Stimulated activated CD4-positive, alpha-beta T cell treated with anti-CD3 and anti-CD28 coated beads, Interleukin-4, amount 100 ng/mL, for 1 hour (primary cell): ENCODE data around the gene KRT84.

Source experiments
- DNase-seq: peaks from one replicate; pipeline ENCODE4 v3.0.0-alpha.2; 2020

The KRT84 gene

GRCh38 chr12:52385226-52385702 is at the start of gene KRT84:
Gene KRT84, minus strand, starts transcription at chr12:52385652. Its CDS starts 67 bp downstream, at chr12:52385585.
- no peak for DNase-seq

DNA sequence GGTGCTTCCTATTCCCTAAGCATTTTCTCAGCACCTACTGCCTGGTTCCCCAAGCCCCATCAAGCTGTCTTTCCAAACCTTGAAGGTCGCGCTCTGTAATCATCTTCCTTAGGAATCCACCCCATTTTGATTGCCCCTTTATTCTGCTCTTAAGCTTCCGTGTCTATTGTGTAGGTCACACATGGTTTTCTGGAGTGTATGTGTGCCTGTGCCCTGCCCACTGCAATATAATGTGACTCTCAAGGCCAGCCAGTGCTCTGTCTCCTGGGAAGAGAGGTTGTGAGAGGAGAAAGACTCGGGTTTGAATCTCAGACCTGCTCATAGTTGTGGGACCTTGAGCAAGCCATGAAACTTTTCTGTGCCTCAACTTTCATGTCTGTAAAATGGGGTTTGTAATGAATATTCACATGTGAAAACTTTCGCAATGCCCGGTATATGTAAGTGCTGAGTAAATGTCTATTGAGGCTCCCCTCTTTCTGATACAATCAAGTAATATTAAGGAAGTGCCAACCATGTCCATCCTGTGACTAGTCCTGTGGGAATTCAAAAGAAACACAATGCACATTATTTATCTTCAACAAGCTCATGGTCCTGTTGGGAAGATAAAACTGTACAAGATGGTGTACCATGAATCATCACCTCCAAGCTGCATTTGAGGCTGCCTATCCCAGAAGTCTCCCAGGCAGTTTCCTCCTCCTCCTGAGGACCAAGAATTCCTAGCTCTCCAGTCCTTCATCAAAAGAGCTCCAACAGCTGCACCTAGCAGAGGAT is 49.5 kb upstream of the KRT84 start:
- no peak for DNase-seq

GRCh38 chr12:52434081-52434733 is 48.8 kb upstream of the KRT84 start, which contains the start of gene KRT75:
Gene KRT75, minus strand, starts transcription at chr12:52434371. Its CDS starts 67 bp downstream, at chr12:52434304.
- no peak for DNase-seq

DNA sequence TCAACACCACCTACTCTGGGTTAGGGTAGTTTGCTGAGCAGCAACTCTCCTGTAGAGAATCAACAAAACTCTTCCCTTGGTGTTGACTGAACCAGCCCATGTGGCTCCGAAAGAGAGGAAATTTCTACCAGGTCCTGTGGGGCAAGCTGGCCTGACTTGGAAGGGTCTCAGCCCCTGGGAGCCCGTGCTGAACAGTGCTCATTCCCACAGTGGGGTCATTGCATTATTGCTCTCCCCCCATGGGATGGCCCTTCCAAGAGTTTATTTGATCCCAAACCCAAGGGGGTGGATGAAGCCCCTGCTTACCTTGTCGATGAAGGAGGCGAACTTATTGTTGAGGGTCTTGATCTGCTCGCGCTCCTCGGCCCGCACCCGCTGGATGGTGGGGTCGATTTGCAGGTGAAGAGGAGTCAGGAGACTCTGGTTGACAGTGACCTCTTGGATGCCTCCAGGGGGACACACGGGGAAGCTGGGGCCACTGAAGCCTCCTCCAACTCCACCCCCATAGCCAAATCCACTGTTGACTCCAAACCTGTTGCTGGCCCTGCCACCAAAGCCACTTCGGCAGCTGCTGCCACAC is 48.1 kb upstream of the KRT84 start:
- no peak for DNase-seq

DNA sequence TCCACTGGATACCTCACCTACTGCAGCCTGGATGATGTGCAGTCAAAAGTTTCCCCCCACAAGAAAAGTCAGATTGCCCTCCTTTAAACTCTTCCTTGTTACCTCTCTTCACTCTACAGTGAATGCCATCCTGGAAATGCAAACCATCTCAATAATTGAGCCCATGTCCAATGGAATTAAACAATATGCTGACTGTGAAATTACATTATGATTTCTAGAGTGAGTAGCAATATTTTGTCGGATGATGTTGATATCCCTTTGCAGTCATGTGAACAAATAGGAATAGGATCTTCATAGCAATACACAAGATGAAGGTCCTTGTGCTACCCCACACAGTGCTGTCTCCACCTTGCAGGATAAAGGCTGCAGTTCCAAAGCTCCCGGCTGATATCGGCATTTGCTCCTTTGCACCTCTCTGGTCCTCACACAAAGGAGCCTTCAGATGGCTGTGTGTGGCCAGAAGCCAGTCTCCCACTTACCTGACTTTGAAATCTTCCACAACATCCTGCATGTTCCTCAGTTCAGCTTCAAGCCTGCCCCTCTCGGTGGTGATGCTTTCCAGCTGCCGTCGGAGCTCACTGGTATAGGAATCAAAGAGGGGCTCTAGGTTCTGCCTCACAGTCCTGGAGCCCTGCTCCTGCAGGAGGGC is 47.2 kb upstream of the KRT84 start:
- DNase-seq, result no peak

DNA sequence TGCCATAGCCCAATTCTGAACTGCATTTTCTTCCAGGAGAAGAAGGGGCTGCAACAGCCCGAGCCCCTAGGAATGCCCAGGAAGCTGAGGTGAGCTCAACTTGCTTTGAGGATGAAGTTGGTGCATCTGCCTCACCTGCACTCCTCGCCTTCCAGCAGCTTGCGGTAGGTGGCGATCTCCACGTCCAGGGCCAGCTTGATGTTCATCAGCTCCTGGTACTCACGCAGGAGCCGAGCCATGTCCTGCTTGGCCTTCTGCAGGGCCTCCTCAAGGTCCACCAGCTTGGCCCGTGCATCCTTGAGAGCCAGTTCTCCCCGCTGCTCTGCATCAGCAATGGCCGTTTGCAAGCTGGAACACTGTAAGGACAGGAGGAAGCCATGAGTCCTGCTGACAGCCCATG is 42.7 kb upstream of the KRT84 start:
- DNase-seq, result no peak

GRCh38 chr12:52427083-52427482 is 41.6 kb upstream of the KRT84 start:
- DNase-seq, result no peak

DNA sequence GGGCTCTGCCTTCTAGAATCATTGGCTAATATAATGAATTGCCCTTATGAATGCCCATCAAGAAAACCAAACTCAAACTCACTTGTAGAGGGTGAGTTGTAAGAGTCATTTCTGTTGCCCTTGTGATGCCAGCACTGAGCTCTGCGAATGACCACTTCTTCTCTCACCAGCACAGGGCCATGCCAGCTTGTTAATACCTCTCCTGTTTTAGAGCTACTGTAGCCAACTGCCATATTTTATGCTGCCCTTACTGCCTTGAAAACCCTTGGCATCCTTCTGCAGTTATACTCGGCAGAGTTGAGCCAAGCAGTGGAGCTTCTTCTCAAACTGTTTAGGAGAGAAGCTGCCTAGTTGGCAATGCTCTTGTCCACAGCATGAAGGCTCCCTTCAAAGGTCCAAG is 40.6 kb upstream of the KRT84 start:
- DNase-seq, result no peak

DNA sequence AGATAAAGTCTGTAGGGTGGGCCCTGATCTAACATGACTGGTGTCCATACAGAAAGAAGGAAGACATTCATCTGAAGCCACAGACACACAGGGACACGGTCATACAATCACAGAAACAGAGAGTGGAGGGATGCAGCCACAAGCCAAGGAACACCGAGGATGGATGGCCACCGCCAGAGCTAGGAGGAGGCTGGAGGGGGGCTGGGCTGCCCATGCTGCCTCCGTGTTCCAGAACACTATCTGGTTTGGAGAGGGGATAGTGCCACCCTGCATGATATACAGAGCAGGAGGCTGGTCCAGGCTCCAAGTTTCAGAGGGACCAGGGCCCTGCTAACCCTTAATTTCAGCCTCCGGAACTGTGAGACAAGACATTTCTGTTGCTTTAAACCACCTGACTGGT is 40.0 kb upstream of the KRT84 start:
- DNase-seq, result no peak

DNA sequence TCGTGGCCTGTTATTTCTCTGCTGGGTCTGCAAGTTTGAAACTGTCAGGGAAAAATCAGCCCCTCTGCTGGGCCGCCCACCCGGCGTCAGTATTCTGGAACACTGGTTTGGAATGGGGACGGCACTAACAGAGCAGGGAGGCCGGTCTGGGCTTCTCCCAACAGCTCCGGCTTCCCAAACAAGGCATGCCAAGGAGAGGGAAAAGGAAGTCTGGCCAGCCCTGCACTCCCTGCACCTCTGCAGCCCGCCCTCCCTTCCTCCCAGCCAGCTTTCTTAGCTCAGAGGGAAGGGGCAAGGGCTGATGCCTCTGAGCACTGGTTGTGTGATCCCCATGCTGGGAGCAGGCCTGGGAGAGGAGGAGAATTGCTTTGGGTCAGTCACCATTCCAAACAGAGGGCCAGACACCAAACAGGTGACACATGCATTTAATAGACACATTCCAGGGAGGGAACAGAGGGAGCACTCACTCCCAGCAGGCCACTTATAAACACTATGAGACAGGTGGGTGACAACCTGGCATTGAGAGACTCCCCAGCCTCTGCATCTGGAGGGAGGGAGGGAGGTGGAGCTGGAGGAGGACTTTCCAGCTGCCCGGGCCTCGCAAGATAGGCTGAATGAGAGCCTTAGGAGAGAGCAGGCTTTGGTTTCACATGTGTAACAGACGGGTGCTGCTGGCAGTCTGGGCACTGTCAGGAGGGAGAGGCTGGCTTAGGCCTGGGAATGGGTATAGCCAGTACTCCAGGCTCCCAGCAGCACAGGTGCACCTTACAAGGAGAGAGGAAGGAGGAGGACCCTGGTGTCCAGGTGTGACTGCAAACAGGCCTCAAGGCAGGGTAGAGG is 38.4 kb upstream of the KRT84 start:
- no peak for DNase-seq

- DNase-seq, result no peak
These were observed 37.6 kb upstream of the KRT84 start for GRCh38 chr12:52423035-52423434.

DNA sequence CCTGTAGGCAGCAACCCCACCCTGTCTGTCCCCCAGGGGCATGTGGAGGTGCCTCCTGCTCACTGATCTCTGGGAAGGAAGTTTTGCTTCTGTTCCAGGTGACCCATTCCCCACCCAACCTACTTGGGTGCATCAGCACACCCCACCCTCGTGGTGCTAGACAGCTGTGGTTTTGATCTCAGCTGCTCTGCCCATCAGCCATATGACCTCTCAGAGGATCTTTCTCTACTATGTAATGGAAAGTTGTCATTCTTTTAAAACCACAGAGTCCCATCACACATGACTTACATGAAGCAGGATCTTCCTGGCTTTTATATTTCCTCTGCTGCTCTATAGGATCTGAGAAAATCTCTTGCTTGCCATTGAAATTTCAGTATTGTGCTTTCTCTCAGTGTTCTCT is 34.2 kb upstream of the KRT84 start:
- DNase-seq, result no peak

DNA sequence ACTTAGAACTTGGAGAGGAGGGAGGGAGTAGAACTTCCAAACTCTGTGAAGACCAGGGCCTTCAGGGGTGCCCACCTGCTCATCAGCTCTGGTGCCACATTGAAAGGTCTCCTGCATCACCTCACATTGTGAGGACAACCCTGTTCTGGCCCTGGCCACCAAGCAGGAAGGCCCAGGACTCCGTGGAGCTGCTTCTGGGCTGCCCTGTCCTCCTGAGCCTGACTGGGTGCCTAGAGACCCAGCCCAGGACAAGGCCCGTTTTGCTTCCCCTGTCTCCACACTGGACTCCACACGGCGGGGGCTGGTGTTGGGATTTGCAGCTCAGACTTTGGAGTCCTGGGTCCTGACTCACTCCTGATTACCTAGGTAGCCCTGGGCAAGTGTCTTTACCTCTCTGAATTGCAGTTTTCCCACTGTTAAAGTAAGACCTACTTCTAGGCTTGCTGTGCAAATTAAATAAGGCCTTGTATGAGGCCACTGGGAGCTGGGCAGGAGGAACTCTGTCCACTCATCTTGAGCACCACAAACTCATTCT is 33.2 kb upstream of the KRT84 start:
- DNase-seq, result no peak

DNA sequence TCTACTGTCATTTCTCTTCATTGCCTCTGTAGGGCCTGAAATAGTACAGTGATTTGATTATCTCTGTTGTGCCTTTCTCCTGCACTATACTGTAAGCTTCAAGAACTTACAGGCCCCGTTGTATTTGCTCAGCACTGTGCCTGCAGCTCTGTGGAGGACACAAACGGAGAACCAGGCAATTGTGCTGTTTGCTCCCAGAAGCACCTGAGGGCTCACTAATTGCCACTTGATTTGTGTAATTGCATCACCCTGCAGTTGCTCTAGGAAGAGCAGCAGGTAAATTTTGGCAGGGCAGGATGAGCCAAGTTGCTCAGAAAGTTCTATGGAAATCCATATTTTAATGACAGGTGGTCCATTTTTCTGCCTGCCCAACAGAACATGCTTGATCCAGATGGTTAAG is 32.3 kb upstream of the KRT84 start:
- DNase-seq, result no peak

DNA sequence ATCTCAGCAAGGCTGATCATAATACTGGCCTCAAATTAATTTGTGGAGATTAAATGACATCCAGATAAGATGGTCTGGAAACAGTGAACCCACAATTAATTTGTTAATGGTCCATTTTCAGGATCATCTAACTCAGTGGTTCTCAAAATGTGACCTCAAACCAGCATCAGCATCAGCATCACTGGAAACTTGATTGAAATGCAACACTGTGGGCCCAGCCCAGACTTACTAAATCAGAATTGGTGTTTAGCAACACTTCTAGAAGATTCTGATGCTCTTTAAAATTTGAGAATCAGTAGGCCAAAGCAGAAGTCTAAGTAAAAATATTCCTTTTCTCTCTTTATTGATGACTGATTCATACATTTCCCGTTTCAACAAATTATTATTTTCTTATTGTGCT is 31.3 kb upstream of the KRT84 start:
- no peak for DNase-seq

- no peak for DNase-seq
These were observed 30.7 kb upstream of the KRT84 start for GRCh38 chr12:52415870-52416750.

- DNase-seq, result no peak
These were observed 29.5 kb upstream of the KRT84 start for GRCh38 chr12:52414936-52415335.

- no peak for DNase-seq
These were observed 28.4 kb upstream of the KRT84 start for GRCh38 chr12:52413782-52414345.

- DNase-seq, result no peak
These were observed 27.8 kb upstream of the KRT84 start for GRCh38 chr12:52413202-52413601.

DNA sequence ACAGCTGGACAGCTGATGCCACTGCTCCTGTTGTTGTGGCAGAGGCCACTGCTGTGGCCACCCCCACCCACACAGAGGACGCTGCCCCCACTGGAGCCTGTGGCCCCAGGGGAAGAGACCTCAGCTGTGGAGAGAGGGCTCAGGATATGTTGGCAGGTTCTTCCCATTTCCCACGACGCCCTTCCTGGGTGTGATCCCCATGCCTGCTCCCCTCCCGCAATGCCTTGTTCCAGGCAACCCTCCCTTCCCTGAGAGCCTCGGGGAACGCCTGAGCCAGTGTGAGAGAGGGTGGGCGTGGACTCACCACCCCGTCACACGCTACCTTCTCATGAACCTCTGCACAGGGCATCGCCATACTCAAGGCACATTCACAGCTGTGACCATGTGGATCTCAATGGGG is 26.4 kb upstream of the KRT84 start:
- DNase-seq, result no peak
